GM21737 (cell line): ENCODE data around the gene BICDL1.
"Not testable (repeated sequence)": the region's sequence is repeated elsewhere in the genome, so short reads cannot be mapped to it uniquely, and the experiment has no call there.

Source experiments
- ATAC-seq: cut with Tn5 transposase; IDR thresholded peaks from one replicate; pipeline ENCODE4 v1.9.1; 2021; ENCODE audit warnings: mild to moderate bottlenecking, moderate library complexity; ENCODE audit not compliant: unreplicated experiment

The BICDL1 gene

GRCh38 chr12:119988472-119989360 lies at the start of gene BICDL1:
Gene BICDL1, plus strand, starts transcription at chr12:119989236. Its CDS starts 633 bp downstream, at chr12:119989869.
- ATAC-seq = peak; percentile 79

- ATAC-seq = no peak
Measured at GRCh38 chr12:119940897-119941296, 48.1 kb upstream of the BICDL1 start.

GRCh38 chr12:119942386-119942785 lies 46.6 kb upstream of the BICDL1 start:
- ATAC-seq = no peak

- ATAC-seq = no peak
Measured at GRCh38 chr12:119946213-119946612, 42.8 kb upstream of the BICDL1 start.

- ATAC-seq = no peak
Measured at GRCh38 chr12:119949145-119949544, 39.9 kb upstream of the BICDL1 start.

- no peak for ATAC-seq
Measured at GRCh38 chr12:119949594-119949993, 39.4 kb upstream of the BICDL1 start.

GRCh38 chr12:119956047-119956446 lies 33.0 kb upstream of the BICDL1 start:
- ATAC-seq = no peak

- ATAC-seq = no peak
Measured at GRCh38 chr12:119957135-119957534, 31.9 kb upstream of the BICDL1 start.

GRCh38 chr12:119959435-119959834 lies 29.6 kb upstream of the BICDL1 start:
- no peak for ATAC-seq

- no peak for ATAC-seq
Measured at GRCh38 chr12:119964123-119964522, 24.9 kb upstream of the BICDL1 start.

GRCh38 chr12:119964929-119965328 lies 24.1 kb upstream of the BICDL1 start:
- no peak for ATAC-seq

- ATAC-seq = no peak
Measured at GRCh38 chr12:119980242-119980641, 8.8 kb upstream of the BICDL1 start.

- not testable (repeated sequence) for ATAC-seq
Measured at GRCh38 chr12:119980702-119981101, 8.3 kb upstream of the BICDL1 start.

- peak; percentile 12 for ATAC-seq
Measured at GRCh38 chr12:119989361-119989730, 310 bp downstream of the BICDL1 start.

- peak; percentile 42 for ATAC-seq
Measured at GRCh38 chr12:119989731-119990381, 820 bp downstream of the BICDL1 start.

- no peak for ATAC-seq
Measured at GRCh38 chr12:119990382-119990874, 1.4 kb downstream of the BICDL1 start.

GRCh38 chr12:119992129-119992705 lies 3.2 kb downstream of the BICDL1 start:
- ATAC-seq = no peak

GRCh38 chr12:119994892-119995658 lies 6.0 kb downstream of the BICDL1 start:
- ATAC-seq = no peak

- ATAC-seq = no peak
Measured at GRCh38 chr12:119996417-119996816, 7.4 kb downstream of the BICDL1 start.

GRCh38 chr12:119998471-119999245 lies 9.6 kb downstream of the BICDL1 start:
- ATAC-seq = no peak
